ENCODE measurements around the gene TMEM106C.

Gene TMEM106C

DNA sequence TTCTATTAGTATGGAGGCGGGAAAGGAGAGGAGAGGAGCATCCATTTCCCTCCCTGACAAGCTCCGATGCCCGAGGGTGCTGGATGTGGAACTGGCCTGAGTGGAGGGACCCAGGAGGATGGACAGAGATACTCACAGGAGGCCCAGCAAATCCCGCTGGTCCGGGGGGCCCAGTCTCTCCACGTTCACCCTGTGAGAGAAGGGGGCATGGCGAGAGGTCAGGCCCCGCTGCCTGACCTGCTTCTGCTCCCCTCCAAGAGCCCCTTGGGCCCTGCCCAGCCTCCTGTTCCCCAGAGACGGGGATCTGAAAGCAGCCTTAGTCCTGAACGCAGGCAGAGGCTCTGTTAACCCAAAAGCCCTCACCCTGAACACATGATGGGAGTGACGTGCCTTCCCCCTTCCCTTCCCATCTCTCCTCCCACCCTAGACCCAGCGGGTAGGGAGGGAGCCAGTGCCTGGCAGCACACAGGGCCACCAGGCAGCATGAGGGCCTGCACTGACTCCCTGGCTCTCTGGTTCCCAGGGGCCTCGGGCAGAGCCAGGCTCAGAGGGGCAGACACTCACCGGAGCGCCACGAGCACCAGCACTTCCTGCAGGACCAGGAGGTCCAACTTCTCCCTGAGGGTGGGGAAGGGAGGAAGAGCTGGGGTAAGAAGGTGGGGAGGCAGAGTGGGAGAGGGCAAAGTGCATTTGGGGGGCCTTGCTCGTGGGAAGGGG lies 17.5 kb downstream of the TMEM106C start:
- no peak for DNase-seq

DNA sequence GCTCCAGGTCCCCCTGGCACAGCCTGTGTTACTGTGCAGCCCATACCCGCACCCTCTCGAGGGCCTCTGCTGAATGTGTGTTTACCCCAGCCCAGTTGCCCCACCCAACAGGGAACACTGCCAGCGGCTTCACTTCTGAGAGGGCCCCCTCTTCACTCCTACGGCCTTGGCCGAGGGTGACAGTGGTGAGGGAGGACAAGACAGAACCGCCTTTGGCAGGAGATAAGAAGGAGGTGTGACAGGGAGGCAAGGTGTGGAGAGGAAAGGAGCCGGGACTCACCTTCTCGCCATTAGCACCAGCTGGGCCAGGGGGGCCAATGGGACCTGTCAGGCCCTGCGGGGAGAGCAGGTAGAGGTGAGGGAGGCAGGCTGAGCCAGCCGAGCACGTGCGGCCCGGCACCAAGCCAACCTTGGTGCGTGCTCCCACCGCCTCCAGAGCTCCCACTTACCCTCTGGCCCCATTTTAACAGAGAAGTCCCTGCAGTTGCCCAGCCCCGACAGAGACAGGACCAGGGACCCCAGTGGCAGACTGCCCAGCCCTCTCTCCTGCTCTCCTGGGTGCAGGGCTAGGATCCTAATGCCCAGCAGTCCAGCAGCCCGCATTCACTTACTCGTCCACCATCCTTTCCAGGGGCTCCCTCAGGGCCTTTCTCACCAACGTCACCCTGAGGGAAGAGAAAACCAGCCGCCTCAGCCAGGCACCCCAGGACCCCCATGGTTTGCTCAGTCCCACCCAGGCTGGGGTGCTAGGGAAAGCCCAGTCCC lies 18.3 kb downstream of the TMEM106C start:
- no peak for DNase-seq

DNA sequence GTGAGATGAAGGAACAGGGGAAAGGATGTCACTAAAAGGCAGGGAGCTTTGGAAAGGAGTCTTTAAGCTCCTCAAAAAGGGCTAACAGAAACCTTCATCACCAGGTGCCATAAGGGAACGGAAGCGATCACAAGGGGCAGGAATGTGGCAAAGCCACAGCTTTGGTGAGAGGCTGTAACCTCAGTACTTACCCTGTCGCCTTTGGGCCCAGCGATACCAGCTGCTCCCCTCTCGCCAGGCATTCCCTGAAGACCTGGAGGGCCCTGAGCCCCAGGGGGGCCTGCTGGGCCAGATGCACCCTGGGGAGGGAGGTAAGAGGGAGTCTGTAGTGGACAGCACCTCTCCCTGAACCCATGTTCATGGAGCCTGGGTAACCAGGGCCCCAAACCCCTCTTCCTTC lies 18.9 kb downstream of the TMEM106C start:
- DNase-seq: no peak

DNA sequence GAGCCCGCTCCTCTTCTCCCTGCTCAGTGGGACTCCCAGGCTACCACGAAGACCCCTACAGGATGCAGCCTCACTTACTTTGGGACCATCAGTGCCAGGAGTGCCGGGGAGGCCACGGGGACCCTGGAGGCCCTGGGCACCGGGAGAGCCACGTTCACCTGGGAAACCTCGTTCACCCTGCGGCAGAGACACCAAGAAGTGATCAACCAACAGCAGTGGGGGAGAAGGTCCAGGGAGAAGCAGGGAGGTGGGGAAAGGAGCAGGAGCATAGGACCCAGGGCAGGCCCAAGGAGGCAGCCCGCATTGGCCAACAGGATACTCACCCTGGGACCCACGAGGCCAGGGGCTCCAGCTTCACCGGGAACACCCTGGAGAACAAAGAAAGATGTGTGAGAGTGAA lies 19.4 kb downstream of the TMEM106C start:
- DNase-seq: no peak

DNA sequence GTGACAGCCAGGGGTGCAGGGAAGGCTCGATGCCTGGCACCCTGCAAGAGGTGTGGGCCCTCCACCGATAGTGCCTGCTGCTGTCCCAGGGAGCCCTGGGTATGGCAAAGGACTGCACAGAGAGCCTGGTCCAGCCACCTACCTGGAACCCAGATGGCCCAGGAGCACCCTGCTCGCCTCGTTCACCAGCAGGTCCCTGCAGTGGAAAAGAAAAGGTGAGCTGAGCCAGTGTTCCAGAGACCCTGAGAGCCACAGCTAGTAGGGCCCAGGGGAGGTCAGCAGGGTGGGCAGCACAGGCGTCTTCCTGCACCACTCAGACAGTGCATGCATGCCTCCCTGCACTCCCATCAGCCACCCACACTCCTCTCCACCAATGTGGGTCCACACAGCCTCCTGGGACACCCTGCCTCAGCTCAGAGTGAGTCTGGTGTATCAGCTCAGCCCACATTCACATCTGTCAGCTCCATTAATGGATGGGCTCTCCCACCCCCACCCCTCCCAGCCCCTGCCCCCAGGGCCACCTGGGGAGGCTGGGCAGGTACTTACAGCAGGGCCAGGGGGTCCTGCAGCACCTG lies 20.2 kb downstream of the TMEM106C start:
- DNase-seq: no peak

DNA sequence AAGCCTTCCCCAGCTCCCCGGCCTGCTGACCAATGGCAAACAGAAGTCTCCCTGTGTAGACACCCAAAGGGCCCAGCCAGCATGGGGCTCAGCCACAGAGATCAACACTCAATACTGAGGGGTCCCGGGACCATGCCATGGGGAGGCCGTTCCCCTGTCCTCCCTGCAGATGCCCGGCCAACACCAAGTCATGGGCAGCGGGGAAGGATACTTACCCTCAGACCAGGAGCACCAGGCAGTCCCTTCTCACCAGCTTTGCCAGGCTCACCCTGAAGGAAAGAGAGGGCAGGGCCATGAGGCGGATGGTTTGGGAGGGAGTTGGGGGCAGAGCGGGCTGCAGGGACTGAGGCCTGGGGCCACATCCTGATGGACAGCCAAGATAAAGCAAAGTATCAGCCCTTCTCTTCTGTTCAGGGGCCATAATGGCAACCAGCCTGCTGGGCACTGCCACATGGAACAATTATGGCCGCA lies 21.0 kb downstream of the TMEM106C start:
- DNase-seq: no peak

DNA sequence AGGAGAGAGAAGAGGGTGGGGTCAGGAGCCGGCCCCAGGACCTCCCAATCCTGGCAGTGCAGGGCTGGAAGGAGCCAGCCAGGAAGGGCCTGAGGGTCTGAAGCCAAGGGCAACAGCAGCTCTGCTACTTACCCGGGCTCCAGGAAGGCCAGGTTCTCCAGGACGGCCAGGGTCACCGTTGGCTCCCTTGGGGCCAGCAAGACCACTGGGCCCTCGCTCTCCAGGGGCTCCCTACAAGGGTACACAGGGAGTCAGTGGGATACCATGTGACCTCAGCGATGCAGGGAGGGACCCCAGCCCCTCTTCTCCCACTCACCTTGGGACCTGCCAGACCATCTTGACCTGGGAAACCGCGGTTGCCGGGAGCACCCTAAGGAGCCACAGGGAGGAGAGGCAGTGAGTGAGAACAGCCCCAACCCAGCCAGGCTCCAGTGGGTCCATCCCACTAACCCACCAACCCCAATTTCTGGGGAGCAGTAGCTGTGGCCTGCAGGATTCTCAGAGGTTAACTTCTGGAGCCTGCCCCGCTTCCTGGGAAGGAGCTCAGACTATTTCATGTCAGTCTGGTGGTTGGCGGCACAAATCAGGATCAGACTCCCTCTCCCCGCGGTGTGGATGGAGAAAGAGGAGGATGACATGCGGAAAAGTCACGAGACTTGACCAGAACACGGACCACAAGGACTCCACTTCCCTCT lies 22.3 kb downstream of the TMEM106C start:
- no peak for DNase-seq

DNA sequence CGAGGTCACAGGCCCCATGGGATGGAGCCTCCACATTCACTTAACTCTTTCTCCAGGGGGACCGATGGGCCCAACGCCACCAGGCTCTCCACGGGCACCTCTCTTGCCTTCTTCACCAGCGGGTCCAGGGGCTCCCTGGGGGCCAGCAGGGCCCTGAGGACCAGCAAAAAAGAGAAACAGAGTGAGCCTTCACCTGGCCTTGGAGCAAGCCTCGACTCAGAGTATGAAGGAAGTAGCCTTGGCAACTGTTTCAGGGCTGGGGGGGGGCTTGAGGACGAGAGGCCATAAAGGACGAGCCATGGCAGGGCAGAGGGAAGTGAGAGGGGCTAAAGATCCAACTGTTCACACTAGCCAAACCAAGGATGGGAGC lies 22.9 kb downstream of the TMEM106C start:
- no peak for DNase-seq

DNA sequence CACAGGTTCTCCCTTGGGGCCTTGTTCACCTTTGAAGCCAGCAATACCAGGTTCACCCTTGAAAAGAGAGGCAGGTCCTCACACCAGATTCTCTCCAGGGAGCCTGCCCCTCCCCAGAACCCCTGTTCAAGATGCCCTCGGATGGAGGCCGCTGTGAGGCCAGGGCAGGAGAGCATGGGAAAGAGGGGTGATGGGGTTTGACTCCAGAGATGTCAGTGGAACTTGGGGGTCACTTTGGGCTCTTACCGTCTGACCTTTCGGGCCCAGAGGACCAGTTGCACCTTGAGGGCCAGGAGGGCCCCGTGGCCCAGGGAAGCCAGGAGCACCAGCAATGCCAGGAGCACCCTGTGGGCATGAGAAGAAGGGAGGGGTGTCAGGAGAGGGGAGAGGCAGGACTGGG lies 23.4 kb downstream of the TMEM106C start:
- no peak for DNase-seq

DNA sequence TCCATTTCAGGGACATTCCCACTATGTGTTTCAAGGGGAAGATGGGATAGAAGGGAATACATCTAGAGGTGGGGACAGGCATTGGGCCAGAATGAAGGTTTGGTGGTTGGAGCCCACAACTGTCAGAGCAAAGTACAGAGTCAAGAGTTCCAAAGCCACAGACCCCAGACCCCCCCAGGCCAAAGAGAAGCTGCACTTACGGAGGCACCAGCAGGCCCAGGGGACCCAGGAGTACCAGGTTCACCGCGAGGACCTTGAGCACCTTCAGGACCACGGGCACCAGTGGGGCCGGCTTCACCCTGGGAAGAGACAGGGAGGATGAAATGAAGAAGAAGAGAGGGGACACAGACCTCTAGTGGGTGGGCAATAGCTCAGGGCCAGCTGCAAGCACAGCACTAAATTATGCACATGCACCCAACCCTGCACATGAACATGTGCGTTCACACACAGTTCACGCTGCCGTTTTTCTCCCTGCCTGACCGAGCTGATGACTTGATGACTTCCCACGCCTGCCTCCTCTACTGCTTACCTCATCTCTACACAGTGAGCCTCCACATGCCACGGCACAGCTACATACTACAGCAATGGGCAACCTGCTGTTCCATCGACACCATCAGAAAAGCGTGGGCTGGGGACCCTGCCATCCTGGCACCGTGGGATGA lies 24.1 kb downstream of the TMEM106C start:
- no peak for DNase-seq

DNA sequence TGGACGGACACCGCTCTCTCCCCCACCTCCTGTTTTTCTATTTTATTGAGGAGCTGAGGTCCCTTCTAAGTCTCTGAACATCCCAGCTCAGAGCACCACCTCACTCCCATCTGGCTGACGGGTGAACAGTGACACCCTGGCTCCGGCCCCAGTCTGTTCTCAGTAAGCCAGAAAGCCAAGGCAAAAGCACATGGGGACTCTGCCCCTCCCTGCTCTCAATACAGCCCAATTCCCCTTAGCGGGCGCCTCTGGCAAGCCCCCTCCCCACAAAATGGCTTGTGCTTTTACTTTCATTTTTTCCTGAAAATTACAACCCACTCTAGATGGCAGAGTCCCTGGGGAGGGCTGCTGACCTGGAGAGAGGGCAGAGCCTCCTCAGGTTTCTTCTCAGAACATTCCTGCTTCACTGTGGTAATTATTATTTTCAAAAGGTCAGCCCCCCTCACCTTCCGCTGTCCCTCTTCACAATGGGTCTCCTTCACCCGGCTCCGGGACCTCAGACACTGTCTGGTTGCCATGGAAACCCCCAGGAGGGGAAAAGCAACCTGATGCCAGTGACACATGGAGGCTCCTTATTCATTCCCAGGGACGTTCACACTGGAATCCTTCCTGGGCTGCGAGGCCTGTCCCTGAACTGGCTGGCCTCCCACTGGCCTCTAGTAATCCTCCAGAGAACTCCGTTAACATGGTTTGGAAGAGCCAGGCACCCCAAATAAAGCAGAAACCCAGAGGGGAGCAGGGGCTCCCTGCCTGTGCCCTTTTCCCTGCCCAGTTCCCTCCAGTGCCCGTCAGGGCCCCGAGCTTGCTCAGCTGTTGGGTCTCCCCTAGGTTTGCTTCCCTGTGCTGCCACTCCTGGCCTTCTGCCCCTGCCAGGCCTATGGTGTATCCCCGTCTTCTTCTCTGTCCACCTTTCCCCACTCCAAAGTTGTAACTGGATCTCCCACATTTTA lies 25.0 kb downstream of the TMEM106C start:
- DNase-seq: no peak

DNA sequence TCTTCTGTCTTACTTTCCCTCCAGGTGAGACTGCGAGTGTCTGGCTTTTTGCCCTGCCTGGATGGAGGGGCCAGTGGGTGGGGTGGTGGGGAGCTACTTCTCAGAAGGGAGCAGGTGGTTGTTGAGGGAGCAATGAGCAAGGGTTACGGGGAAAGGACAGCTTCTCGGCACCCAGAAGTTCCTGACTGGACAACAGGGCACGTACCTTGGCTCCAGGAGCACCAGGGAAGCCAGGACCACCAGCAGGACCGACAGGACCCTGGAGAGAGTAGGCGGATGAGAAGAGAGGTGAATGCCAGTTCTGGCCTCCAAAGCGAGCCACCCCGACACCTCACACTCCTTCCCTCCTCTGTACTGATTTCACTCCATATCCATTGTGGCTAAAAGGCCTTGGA lies 25.6 kb downstream of the TMEM106C start:
- DNase-seq: no peak

DNA sequence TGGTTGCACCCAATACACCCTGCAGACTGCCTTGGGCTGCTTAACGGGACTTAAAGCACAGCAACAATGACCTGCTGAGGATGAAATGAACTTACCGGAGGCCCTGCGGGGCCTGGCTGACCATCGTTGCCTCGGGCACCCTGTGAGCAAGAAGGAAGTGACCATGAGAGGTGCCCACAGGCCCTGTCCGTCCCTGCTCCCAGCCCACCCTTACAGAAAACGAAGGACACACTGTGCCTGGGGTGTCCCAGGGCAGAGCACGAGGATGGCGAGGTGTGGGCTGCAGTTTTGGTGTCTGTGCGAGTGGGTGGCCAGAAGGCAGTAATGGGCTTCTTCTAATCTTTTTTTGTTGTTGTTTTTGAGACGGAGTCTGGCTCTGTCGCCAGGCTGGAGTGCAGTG lies 26.3 kb downstream of the TMEM106C start:
- no peak for DNase-seq

DNA sequence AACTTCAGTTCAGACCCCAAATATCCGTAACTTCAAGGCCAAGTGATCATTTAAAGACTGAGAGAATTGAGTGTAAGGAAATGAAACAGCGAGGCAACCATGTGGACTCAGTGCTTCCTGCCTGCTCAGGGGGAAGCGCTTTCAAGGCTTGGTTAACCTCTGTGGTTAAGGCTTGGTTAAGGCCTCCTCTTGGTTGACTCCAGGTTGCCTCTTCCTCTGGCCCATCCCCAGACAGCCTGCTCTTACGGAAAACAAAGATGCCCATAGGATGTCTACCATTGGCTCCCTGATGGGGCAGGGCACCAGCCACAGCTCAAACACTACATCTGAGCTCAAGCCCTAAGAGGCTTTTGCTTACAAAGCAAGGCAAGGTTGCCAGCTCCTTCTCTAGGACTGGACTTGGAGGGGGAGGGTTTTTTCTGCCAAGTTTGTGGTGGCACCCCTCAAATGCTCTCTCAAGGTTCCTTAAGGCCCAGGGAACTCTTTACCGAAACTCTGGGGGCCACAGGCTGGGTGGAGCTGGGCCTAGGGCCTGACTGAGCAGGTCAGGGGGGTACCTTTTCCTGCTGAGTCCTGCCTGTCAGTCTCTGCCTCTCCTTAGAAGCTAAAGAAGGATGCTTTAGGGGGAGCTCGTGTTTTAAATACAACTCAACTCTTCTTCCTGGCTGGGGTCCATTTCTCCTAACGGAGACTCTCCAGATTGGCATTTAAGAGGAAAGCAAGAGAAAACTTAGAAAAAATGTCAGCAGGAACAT lies 27.1 kb downstream of the TMEM106C start:
- no peak for DNase-seq

DNA sequence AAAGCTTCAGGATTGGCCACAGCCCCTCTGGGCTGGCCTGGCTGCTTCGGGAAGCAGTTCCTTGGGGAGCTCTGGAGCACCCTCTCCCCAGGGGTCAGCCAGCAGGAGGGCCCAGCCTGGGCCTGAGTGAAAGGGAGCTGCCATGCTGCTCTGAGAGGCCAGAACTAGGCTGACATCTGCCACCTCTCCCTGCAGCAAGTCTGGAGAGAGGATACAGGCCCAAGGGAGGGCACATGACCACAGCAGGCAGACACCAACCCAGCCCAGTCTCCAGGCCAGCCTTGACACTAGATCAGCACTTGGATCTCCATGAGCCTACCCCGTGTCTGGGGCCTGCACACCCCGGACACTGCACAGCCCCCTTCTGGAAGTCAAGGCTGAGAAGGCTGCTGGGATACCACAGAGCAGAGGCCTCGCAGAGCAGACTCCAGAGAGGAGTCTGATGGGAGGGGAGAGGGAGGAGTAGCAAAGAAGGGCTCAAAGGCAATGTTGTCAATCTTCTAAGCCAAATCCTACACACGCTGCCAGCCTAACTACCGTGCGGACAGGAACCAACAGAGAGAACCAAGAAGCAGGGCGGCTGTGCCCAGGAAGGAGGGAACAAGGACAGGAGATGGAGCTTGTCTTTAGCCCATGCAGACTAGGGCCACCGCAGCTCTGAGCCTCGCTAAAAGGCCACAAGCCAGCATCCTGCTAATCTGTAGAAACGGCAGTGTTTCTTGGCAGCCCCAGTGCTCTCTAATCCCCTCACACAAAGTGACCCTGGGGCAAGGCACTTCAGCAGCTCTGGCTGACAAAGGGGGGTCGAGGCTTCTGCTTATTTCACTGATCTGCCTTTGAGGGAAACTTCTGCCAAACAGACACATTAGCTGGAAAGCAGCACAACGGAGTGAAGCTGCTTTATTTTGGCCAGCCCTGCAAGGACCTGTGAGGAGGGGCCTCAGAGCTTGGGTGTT lies 28.0 kb downstream of the TMEM106C start:
- no peak for DNase-seq

DNA sequence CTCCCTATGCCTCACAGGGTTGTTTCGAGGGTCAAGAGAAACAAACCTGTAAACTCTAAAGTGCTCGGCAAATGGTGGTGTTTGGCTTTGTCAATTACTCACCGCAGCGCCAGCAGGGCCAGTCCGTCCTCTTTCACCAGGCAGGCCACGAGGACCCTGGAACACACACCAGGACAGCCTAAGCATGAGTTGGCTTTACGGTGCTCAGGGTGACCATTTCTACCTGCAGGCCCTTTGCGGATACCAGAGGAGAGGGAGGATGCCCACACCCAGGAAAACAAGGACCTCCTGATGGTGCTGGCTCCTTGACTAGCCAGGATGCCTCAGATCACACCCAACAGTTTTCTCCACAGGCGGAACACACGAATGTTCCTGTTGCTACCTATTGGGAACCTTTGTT lies 29.4 kb downstream of the TMEM106C start:
- DNase-seq: no peak

DNA sequence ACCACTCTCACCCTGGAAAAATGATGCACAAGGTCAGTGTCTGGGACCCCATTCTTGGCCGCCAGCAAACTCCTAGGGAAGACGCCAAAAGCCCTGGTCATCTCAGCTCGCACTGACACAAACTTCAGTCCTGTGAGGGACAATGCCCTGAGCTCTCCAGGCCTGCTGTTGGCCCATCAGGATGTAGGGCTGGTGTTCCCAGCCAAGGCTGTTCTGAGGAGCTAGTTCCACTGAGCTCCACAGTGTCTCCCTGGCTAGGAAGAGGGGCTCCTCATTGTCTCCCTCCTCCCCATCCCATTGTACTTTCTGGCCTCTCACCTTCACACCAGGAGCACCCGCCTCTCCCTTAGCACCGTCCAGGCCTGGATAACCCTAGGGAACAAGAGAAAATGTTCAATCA lies 30.1 kb downstream of the TMEM106C start:
- no peak for DNase-seq

DNA sequence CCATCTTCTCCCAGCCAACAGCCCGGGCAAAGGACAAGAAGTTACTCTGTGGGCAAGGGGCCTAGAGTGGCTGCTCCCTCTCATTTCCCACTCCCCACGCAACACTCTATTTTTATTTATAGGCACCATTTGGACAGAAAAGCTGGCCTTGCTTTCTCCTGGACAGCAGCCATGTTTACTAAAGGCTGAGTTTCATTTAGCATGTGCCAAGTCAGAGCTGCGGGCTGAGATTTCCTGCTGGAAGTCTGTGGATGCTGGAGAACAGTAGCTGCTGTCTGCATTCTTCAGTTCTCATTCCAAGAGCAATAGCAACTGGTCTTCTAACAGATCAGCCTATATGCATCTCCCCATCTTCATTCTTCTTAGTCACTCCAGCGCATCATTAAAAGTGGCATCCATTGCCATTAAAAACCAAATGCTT lies 32.6 kb downstream of the TMEM106C start:
- no peak for DNase-seq

DNA sequence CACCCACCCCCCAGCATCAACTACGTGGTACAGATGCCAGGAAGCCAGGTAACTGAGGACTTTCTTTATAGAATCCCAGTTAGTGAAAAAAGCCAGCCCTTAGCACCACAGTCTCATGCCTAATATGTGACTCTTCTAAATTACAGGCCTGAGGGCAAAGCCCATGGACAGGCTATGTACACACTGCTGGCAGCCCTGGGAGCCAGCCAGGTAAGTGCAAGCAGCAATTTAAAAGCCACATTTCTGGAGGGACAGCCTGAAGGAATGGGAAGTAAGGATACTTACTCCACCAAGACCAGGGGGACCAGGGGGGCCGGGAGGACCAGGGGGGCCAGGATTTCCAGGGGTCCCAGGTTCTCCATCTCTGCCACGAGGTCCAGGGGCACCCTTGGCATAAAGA lies 33.9 kb downstream of the TMEM106C start:
- no peak for DNase-seq

DNA sequence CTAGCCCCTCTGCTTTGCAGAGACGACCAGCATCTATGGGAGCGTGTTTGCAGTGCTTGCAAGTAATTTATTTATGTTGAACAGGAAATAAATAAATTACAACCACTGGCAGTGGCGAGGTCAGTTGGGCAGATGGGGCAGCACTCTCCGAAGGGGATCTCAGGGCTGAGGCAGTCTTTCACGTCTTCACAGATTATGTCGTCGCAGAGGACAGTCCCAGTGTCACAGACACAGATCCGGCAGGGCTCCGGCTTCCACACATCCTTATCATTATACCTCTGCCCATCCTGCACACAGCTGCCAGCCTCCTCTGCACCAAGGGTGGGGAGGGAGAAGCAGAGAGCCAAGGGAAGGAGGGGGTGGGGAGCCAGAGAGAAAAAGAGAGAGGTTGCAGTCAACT lies 36.4 kb downstream of the TMEM106C start:
- no peak for DNase-seq

Data from hematopoietic multipotent progenitor cell treated with erythropoietin and hydrocortisone succinate and interleukin-3 and kit ligand, for 8 days (in vitro differentiated cells).